ENCODE data around the gene ACE. TPM values are rescaled to one million over a fixed set of nuclear protein-coding genes. Genes with fewer than 3 reads are reported as not detected.

ACE gene
- polyA plus RNA-seq, 1 donor (not counting 4 experiments of a cell fraction or from before 2014, with no cell fraction given), result 0.07 TPM

DNA sequence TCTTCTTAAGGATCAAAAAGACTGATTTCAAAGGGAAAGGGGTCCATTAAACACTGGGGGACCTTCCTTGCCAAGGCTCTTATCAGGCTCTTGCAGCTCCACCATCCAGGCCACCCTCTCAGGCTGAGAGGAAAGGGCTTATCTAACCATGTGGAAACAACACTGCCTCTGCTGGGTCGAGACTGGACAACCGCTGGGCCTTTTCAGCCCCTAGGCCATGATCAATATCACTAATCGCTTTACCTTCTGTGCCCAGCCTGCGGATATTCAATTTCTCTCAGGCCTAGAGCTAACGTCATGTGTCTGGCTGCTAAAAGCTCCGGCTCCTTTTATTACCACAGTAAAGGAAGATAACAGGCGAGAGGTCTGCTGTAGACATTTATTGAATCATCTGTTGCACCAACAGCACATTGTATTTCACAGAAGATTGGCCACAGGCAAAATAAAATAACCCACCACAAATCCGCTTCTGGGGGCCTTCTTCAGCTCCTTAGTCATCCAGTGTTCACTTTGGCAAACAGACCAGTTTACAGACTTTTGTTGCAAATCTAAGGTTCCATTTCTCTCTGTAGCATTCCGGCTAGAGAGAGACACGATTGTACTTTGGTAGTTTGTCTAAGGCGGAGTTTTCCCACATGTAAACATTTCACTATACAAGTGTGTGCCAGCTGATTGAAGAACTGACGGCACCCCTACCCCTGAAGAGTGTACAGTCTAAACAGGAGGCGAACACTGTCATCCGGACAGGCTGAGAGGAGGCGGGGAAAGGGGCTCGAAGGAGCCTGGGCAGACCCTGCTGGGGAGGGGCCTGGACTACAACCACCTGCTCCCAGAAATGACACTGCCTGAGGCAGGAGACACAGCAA, 44.7 kb upstream of the ACE start:
- no peak overlapping the region for H3K4me3 ChIP-seq (ENCODE audit: control insufficient read depth in 2 of 3, extremely low read depth in 1 of 3, insufficient read depth in 2 of 3, low read depth in 1 of 3, low read length in 3 of 3)
- no peaks in the 10 kb centered on the region for H3K9me3 ChIP-seq (ENCODE audit: control insufficient read depth, low read depth, low read length)
- H3K9ac ChIP-seq (ENCODE audit: control insufficient read depth, extremely low read depth, insufficient read depth, low read length), result no peak overlapping the region
- TF ChIP-seq EZH2 (IDR thresholded peaks at IDR 0.05; ENCODE audit: low read length), result no peak
- TF ChIP-seq, protein P1, sequence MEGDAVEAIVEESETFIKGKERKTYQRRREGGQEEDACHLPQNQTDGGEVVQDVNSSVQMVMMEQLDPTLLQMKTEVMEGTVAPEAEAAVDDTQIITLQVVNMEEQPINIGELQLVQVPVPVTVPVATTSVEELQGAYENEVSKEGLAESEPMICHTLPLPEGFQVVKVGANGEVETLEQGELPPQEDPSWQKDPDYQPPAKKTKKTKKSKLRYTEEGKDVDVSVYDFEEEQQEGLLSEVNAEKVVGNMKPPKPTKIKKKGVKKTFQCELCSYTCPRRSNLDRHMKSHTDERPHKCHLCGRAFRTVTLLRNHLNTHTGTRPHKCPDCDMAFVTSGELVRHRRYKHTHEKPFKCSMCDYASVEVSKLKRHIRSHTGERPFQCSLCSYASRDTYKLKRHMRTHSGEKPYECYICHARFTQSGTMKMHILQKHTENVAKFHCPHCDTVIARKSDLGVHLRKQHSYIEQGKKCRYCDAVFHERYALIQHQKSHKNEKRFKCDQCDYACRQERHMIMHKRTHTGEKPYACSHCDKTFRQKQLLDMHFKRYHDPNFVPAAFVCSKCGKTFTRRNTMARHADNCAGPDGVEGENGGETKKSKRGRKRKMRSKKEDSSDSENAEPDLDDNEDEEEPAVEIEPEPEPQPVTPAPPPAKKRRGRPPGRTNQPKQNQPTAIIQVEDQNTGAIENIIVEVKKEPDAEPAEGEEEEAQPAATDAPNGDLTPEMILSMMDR (optimal IDR thresholded peaks at IDR 0.05 in 1 of 3, IDR thresholded peaks at IDR 0.05 in 1 of 3, conservative IDR thresholded peaks at IDR 0.05 in 1 of 3; ENCODE audit: extremely low read depth in 1 of 3, insufficient read depth in 2 of 3, low read length in 3 of 3), result no peak
- peaks cover 20% of the 10 kb centered on the region for H3K4me1 ChIP-seq (ENCODE audit: control insufficient read depth, extremely low read depth, insufficient read depth, low read length)
- no peak overlapping the region for H3K27ac ChIP-seq (ENCODE audit: control insufficient read depth, insufficient read depth, low read length)
- H3K4me2 ChIP-seq (ENCODE audit: control insufficient read depth, extremely low read depth, insufficient read depth, low read depth, low read length), result no peak overlapping the region
- DNase-seq (ENCODE audit: low read depth, low spot score) (no peak), FAIRE-seq (no peak)
- peaks cover 3 to 12% of the 10 kb centered on the region in 2 experiments for H3K36me3 ChIP-seq (ENCODE audit: control insufficient read depth in 2 of 2, extremely low read depth in 1 of 2, insufficient read depth in 2 of 2, low read length in 2 of 2)
- no peak overlapping the region for H2AFZ ChIP-seq (ENCODE audit: control insufficient read depth, low read length)
- no peaks in the 10 kb centered on the region for H3K9me1 ChIP-seq (ENCODE audit: control insufficient read depth, extremely low read depth, insufficient read depth, low read length)
- no peaks in the 10 kb centered on the region for H3K79me2 ChIP-seq (ENCODE audit: control insufficient read depth, insufficient read depth, low read length)
- no peaks in the 10 kb centered on the region for H3K27me3 ChIP-seq (ENCODE audit: control insufficient read depth, extremely low read depth, insufficient read depth, low read length)
- dilution Hi-C loops (cut with MboI; ENCODE audit: extremely low pct_ligation_motif_present, low sequenced_read_pairs), result no loop called here
- no peaks in the 10 kb centered on the region for H4K20me1 ChIP-seq (ENCODE audit: control insufficient read depth, extremely low read depth, insufficient read depth, low read length)

DNA sequence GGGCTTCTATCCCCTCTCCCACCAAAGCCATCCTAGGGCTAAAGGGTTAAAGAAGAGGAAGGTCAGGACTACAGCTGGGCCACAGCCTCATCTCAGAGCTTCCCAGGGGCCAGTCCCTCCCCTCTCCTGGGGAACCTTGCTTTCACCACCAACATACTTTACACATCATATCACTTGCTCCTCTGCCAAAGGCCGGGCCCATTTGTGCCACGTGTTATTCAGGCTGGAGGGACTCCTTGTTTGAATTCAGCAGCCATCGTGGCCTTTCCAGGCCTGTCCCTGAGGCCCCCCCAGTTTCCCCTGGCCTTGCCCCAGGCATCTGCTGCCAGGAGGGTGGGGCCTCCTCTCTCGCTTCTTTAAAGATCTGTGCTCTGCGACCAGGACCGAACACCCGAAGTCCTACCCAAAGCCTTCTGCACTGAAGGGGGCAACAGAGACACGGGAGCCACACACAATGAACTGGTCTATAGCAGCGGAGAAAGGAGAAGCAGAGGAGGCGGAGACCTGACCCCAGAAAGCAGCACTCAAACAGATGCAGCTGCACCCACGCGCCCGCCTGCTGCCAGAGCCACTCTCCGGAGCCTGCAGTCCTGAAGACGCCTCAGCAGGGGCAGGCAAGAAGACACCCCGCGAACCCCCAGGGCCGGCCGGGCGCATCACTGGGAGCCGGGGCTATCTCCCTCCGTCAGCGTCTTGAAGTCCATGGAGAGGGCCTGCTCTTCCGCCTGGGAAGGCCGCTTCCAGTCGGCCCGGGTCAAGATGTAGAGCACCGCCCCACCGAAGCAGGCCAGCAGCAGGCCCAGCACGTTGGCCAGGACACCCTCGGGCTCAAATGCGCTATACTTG, 42.9 kb upstream of the ACE start:
- no peaks in the 10 kb centered on the region for H3K27me3 ChIP-seq (ENCODE audit: control insufficient read depth, extremely low read depth, insufficient read depth, low read length)
- H3K79me2 ChIP-seq (ENCODE audit: control insufficient read depth, insufficient read depth, low read length), result no peaks in the 10 kb centered on the region
- no peak overlapping the region for H3K4me3 ChIP-seq (ENCODE audit: control insufficient read depth in 2 of 3, extremely low read depth in 1 of 3, insufficient read depth in 2 of 3, low read depth in 1 of 3, low read length in 3 of 3)
- H3K9ac ChIP-seq (ENCODE audit: control insufficient read depth, extremely low read depth, insufficient read depth, low read length), result no peak overlapping the region
- H3K4me1 ChIP-seq (ENCODE audit: control insufficient read depth, extremely low read depth, insufficient read depth, low read length), result peaks cover 20% of the 10 kb centered on the region
- FAIRE-seq (peak; percentile 51), DNase-seq (ENCODE audit: low read depth, low spot score) (no peak)
- H2AFZ ChIP-seq (ENCODE audit: control insufficient read depth, low read length), result no peak overlapping the region
- dilution Hi-C loops (cut with MboI; ENCODE audit: extremely low pct_ligation_motif_present, low sequenced_read_pairs), result no loop called here
- no peak for TF ChIP-seq EZH2 (IDR thresholded peaks at IDR 0.05; ENCODE audit: low read length)
- TF ChIP-seq, protein P1 (optimal IDR thresholded peaks at IDR 0.05 in 1 of 3, IDR thresholded peaks at IDR 0.05 in 1 of 3, conservative IDR thresholded peaks at IDR 0.05 in 1 of 3; ENCODE audit: extremely low read depth in 1 of 3, insufficient read depth in 2 of 3, low read length in 3 of 3), result no peak
- peaks cover 3 to 12% of the 10 kb centered on the region in 2 experiments for H3K36me3 ChIP-seq (ENCODE audit: control insufficient read depth in 2 of 2, extremely low read depth in 1 of 2, insufficient read depth in 2 of 2, low read length in 2 of 2)
- no peaks in the 10 kb centered on the region for H3K9me3 ChIP-seq (ENCODE audit: control insufficient read depth, low read depth, low read length)
- no peaks in the 10 kb centered on the region for H3K9me1 ChIP-seq (ENCODE audit: control insufficient read depth, extremely low read depth, insufficient read depth, low read length)
- no peaks in the 10 kb centered on the region for H4K20me1 ChIP-seq (ENCODE audit: control insufficient read depth, extremely low read depth, insufficient read depth, low read length)
- no peak overlapping the region for H3K4me2 ChIP-seq (ENCODE audit: control insufficient read depth, extremely low read depth, insufficient read depth, low read depth, low read length)
- no peak overlapping the region for H3K27ac ChIP-seq (ENCODE audit: control insufficient read depth, insufficient read depth, low read length)
